Ishikawa (cell line): Measurements from ENCODE around the gene FSTL4.

Source experiments
- CEBPB ChIP-seq: IDR thresholded peaks from 2 replicates; pipeline ENCODE4 v1.6.1; 2012
- CREB1 ChIP-seq: IDR thresholded peaks from 2 replicates; pipeline ENCODE4 v1.6.1; 2012; ENCODE audit warnings: low read depth
- EGR1 ChIP-seq: IDR thresholded peaks from 2 replicates; pipeline ENCODE4 v1.6.1; 2012
- EP300 ChIP-seq: IDR thresholded peaks from 2 replicates; pipeline ENCODE4 v1.6.1; 2012; ENCODE audit warnings: borderline replicate concordance
- FOXM1 ChIP-seq: IDR thresholded peaks from 2 replicates; pipeline ENCODE4 v1.6.1; 2012; ENCODE audit warnings: low read depth, borderline replicate concordance
- NFIC ChIP-seq: IDR thresholded peaks from 2 replicates; pipeline ENCODE4 v1.6.1; 2012
- RAD21 ChIP-seq: IDR thresholded peaks from 2 replicates; pipeline ENCODE4 v1.6.1; 2012; ENCODE audit warnings: low read depth
- TAF1 ChIP-seq: IDR thresholded peaks from 2 replicates; pipeline ENCODE4 v1.6.1; 2012; ENCODE audit warnings: low read depth, mild to moderate bottlenecking
- TCF12 ChIP-seq: IDR thresholded peaks from 2 replicates; pipeline ENCODE4 v1.6.1; 2012; ENCODE audit warnings: low read depth
- TEAD4 ChIP-seq: IDR thresholded peaks from 2 replicates; pipeline ENCODE4 v1.6.1; 2012
- YY1 ChIP-seq: IDR thresholded peaks from 2 replicates; pipeline ENCODE4 v1.6.1; 2012; ENCODE audit warnings: low read depth
- ZBTB7A ChIP-seq: IDR thresholded peaks from 2 replicates; pipeline ENCODE4 v1.6.1; 2012; ENCODE audit warnings: low read depth
- TF ChIP-seq, protein P1 (sequence below): IDR thresholded peaks from 2 replicates; pipeline ENCODE4 v1.6.1; 2012
- TF ChIP-seq, protein P2 (sequence below): IDR thresholded peaks from 2 replicates; pipeline ENCODE4 v1.6.1; 2012; ENCODE audit warnings: low read depth, mild to moderate bottlenecking
- TF ChIP-seq, protein P3 (sequence below): IDR thresholded peaks from 2 replicates; pipeline ENCODE4 v1.6.1; 2012

The FSTL4 gene

DNA sequence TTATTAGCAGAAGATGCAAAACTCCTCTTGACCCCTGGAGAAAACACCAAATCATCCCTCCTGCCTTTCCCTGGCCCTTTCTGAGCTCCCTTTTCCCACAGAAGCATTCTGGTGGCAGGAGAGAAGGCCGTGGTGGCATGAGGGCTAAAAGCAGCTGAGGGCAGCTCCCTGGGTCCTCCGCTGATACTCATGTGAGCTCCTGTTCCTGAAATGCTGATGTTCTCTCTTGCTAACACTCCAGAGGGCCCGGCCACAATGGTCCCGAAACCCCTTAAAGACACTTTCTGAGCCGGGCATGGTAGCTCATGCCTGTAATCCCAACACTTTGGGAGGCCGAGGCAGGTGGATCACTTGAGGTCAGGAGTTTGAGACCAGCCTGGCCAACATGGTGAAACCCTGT is 377.4 kb downstream of the FSTL4 start:
- TF ChIP-seq RAD21, result no peak
- TF ChIP-seq CEBPB, result no peak
- TF ChIP-seq NFIC, result no peak
- TF ChIP-seq TAF1, result no peak

DNA sequence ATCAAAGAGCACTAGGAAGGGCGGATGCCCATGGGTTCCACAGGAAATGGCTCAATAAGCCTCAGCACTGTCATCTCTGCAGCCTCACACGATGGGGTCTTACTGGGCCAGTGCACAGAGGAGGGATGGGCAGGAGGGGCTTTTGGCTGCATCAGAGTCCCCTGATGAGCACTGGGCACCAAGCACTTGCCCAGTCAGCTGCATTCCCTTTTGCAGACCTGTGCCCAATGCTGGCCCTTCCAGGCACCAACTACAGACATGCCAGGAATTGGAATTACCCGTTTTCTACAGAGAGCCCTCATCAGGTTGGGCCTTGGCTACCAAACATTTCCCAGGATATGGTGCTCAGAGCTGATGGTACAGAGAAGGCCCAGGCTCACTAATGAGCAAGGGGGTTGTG is 378.1 kb downstream of the FSTL4 start:
- TF ChIP-seq YY1, result no peak
- TF ChIP-seq, protein P1, sequence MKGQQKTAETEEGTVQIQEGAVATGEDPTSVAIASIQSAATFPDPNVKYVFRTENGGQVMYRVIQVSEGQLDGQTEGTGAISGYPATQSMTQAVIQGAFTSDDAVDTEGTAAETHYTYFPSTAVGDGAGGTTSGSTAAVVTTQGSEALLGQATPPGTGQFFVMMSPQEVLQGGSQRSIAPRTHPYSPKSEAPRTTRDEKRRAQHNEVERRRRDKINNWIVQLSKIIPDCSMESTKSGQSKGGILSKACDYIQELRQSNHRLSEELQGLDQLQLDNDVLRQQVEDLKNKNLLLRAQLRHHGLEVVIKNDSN, result no peak
- no peak for TF ChIP-seq FOXM1
- TF ChIP-seq, protein P2, sequence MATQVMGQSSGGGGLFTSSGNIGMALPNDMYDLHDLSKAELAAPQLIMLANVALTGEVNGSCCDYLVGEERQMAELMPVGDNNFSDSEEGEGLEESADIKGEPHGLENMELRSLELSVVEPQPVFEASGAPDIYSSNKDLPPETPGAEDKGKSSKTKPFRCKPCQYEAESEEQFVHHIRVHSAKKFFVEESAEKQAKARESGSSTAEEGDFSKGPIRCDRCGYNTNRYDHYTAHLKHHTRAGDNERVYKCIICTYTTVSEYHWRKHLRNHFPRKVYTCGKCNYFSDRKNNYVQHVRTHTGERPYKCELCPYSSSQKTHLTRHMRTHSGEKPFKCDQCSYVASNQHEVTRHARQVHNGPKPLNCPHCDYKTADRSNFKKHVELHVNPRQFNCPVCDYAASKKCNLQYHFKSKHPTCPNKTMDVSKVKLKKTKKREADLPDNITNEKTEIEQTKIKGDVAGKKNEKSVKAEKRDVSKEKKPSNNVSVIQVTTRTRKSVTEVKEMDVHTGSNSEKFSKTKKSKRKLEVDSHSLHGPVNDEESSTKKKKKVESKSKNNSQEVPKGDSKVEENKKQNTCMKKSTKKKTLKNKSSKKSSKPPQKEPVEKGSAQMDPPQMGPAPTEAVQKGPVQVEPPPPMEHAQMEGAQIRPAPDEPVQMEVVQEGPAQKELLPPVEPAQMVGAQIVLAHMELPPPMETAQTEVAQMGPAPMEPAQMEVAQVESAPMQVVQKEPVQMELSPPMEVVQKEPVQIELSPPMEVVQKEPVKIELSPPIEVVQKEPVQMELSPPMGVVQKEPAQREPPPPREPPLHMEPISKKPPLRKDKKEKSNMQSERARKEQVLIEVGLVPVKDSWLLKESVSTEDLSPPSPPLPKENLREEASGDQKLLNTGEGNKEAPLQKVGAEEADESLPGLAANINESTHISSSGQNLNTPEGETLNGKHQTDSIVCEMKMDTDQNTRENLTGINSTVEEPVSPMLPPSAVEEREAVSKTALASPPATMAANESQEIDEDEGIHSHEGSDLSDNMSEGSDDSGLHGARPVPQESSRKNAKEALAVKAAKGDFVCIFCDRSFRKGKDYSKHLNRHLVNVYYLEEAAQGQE, result no peak

DNA sequence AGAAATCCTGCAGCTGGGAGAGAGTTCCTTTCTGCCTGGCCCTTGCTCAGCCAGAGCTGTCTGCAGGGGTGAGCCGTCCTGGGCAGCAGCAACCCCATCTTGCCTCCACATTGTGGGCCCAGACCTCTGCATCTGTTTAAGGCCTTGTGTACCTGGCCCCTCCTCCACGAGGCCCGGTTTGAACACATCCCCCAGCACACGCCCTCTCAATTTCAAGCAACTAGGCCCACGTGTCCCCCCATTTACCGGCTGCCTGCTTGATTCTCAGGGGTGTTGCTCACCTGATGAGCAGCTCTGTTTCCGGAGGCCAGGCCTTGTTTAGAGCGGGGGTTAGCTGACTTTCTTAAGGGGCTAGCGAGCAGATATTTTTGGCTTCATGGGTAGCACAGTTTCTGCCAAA is 378.7 kb downstream of the FSTL4 start:
- TF ChIP-seq EP300, result no peak
- TF ChIP-seq, protein P2, result no peak
- no peak for TF ChIP-seq RAD21
- TF ChIP-seq TEAD4, result no peak
- TF ChIP-seq, protein P3, sequence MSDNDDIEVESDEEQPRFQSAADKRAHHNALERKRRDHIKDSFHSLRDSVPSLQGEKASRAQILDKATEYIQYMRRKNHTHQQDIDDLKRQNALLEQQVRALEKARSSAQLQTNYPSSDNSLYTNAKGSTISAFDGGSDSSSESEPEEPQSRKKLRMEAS, result no peak
- no peak for TF ChIP-seq TCF12
- no peak for TF ChIP-seq CREB1
- no peak for TF ChIP-seq CEBPB
- no peak for TF ChIP-seq NFIC
- no peak for TF ChIP-seq YY1
- TF ChIP-seq FOXM1, result no peak

DNA sequence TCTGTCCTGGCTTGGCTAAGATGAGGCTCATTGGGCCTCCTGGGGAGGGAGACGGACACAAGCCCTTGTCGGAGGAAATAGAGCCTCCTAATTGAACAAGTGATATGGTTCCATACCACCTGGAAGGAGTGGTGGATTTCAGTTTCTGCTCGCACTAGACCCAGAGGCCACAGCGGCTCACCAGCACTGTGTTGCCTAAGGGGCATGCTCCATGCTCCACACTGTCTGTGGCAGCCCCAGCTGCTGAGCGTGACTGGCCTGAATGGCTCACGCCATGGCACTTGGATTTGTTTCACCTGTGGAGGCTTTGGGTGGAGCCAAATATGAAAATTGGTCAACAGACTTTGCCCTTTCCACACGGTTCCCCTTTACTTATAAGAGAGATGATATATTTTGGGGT is 379.4 kb downstream of the FSTL4 start:
- TF ChIP-seq TEAD4 (no peak), CEBPB (no peak), EP300 (no peak), TCF12 (no peak), RAD21 (no peak), TAF1 (no peak), EGR1 (no peak), CREB1 (no peak), ZBTB7A (no peak), NFIC (no peak), FOXM1 (no peak)
- TF ChIP-seq, protein P1, result no peak
- TF ChIP-seq, protein P2, result no peak
- TF ChIP-seq, protein P3, result no peak

DNA sequence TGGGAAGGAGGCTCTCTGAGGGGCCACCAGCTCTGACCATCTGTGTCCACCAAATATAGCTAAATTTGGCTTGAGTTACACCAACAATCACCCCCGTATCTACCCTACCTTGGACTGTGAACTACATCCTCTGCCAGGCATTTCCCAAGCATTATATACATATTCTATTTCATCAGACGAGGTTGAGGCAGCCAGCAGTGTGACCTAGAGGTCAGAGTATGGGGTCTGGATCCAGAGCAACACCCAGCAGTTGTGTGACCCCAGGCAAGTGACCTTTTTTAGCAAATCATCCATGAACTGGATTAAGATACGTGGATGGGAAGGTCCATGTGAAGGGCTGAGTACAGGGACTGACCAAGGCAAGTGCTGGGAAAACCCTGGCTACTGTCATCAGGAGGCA is 379.9 kb downstream of the FSTL4 start:
- TF ChIP-seq ZBTB7A (no peak), TAF1 (no peak), CEBPB (no peak), TCF12 (no peak)

DNA sequence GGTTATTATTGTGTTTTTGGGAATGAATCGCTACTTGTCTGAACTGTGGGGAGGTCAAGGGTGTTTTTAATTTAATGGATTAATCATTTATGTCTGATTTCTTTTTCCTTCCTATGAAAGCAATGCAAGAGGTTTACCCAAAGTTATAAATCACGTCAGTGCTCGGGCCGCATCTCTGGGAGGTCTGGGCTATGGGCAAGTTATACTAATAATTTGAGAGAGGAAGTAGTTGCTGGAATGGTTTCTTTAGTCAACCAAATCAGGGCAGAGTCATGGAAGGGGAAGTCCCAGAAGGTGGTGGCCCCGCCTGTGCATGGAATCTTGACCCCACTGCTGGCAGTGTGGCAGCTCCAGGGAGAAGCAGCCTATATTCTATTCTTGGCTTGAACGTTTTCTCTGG is 380.3 kb downstream of the FSTL4 start:
- TF ChIP-seq FOXM1 (no peak), CREB1 (no peak), NFIC (no peak), ZBTB7A (no peak)
- TF ChIP-seq, protein P2, result no peak
- TF ChIP-seq, protein P1, result no peak
